Cardiac muscle cell (in vitro differentiated cells and primary cell): ENCODE data around the gene MYOC. TPM values are rescaled to one million over a fixed set of nuclear protein-coding genes. Genes with fewer than 3 reads are reported as not detected.
A peak's percentile ranks its signal among the peaks of the same experiment; 100 is the strongest.
"Not testable (repeated sequence)": the region's sequence is repeated elsewhere in the genome, so short reads cannot be mapped to it uniquely, and the experiment has no call there.

Experiments used
- DNase-seq, 2 donors: peaks; one replicate each; pipeline versions ENCODE4 v3.0.0 to v3.0.0-alpha.2; 2010 to 2017; ENCODE audit warnings: low read depth in 1 of 2, low spot score in 1 of 2
- H3K27ac ChIP-seq: fragments of 200-600 bp; sonication (generic); 2 replicates; pipeline ENCODE4 v1.5.1; 2016
- H3K27me3 ChIP-seq: fragments of 200-600 bp; sonication (generic); 2 replicates; pipeline ENCODE4 v1.6.0; 2016; ENCODE audit warnings: control low read depth
- H3K36me3 ChIP-seq: fragments of 200-600 bp; sonication (generic); 2 replicates; pipeline ENCODE4 v1.5.1; 2016; ENCODE audit warnings: control low read depth
- H3K4me1 ChIP-seq: fragments of 200-600 bp; sonication (generic); 2 replicates; pipeline ENCODE4 v1.8.1; 2017; ENCODE audit warnings: low read depth, mild to moderate bottlenecking, mixed run types
- H3K4me3 ChIP-seq: fragments of 200-600 bp; sonication (generic); 2 replicates; pipeline ENCODE4 v1.5.1; 2016; ENCODE audit warnings: mild to moderate bottlenecking
- H3K9me3 ChIP-seq: fragments of 200-600 bp; sonication (generic); 2 replicates; pipeline ENCODE4 v1.5.1; 2017; ENCODE audit warnings: low read depth, mild to moderate bottlenecking, control low read depth
- polyA plus RNA-seq: library from polyadenylated mRNA; unstranded; fragments of >200 nt; fragmentation: Nextera tagmentation; extraction: Ambion mirVana; gene quantifications from 2 replicates; pipeline ENCODE4 v1.2.1, GENCODE V29; 2016
- total RNA-seq: library from RNA; depleted of rRNA; stranded (reverse); fragments of >200 nt; gene quantifications from 2 replicates; pipeline ENCODE4 v1.2.3, GENCODE V29; 2016
- TF ChIP-seq, protein P1 (sequence below): IDR thresholded peaks from 2 replicates; pipeline ENCODE4 v1.5.1; 2012; ENCODE audit warnings: low read depth, mild to moderate bottlenecking, low read length

The MYOC gene
- total and polyA plus RNA-seq, 2 experiments from 2014 or later, result 0.12 TPM; not detected in 1

GRCh38 chr1:171611306-171611705 is 41.2 kb downstream of the MYOC start:
- H3K27ac ChIP-seq, result no peak overlapping the region
- no peaks in the 10 kb centered on the region for H3K9me3 ChIP-seq
- no peak for DNase-seq
- peaks cover 12% of the 10 kb centered on the region for H3K4me1 ChIP-seq
- no peaks in the 10 kb centered on the region for H3K36me3 ChIP-seq
- TF ChIP-seq, protein P1, sequence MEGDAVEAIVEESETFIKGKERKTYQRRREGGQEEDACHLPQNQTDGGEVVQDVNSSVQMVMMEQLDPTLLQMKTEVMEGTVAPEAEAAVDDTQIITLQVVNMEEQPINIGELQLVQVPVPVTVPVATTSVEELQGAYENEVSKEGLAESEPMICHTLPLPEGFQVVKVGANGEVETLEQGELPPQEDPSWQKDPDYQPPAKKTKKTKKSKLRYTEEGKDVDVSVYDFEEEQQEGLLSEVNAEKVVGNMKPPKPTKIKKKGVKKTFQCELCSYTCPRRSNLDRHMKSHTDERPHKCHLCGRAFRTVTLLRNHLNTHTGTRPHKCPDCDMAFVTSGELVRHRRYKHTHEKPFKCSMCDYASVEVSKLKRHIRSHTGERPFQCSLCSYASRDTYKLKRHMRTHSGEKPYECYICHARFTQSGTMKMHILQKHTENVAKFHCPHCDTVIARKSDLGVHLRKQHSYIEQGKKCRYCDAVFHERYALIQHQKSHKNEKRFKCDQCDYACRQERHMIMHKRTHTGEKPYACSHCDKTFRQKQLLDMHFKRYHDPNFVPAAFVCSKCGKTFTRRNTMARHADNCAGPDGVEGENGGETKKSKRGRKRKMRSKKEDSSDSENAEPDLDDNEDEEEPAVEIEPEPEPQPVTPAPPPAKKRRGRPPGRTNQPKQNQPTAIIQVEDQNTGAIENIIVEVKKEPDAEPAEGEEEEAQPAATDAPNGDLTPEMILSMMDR, result no peak
- H3K27me3 ChIP-seq, result no peaks in the 10 kb centered on the region
- no peak overlapping the region for H3K4me3 ChIP-seq

GRCh38 chr1:171610385-171610784 is 42.1 kb downstream of the MYOC start:
- DNase-seq, result peak in 1 of 2 donors; percentile 42
- H3K27me3 ChIP-seq, result no peaks in the 10 kb centered on the region
- no peaks in the 10 kb centered on the region for H3K36me3 ChIP-seq
- H3K9me3 ChIP-seq, result no peaks in the 10 kb centered on the region
- TF ChIP-seq, protein P1, result no peak
- no peak overlapping the region for H3K27ac ChIP-seq
- peaks cover 10% of the 10 kb centered on the region for H3K4me1 ChIP-seq
- no peak overlapping the region for H3K4me3 ChIP-seq

GRCh38 chr1:171606402-171606941 is 46.0 kb downstream of the MYOC start:
- Histone ChIP-seq H3K36me3 (no peaks in the 10 kb centered on the region), H3K4me3 (no peak overlapping the region), H3K4me1 (no peaks in the 10 kb centered on the region), H3K27ac (peak overlapping the region; percentile 65), H3K9me3 (no peaks in the 10 kb centered on the region), H3K27me3 (no peaks in the 10 kb centered on the region)
- TF ChIP-seq, protein P1, result no peak
- DNase-seq, result no peak

DNA sequence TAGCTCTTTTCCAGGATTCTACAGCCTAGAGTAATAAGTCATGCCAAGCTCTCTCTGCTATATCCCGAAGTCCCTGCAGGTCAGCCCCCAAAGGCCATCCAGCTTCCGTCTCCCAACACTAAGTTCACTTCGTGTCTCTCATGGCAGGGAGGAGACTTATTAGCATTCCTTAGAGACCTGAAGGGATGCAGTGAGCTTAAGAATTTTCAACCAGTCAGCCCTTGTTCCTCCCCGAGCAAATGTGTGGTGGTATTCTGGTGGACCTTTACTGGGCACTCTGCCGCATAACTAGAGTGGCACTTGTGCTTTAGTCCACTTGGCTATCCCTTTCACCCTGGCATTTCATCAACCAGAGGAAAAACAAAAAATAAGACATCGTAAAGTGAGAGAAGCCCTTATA is 49.4 kb downstream of the MYOC start:
- not testable (repeated sequence) for H3K4me1 ChIP-seq, DNase-seq, H3K4me3 ChIP-seq, H3K27ac ChIP-seq, H3K27me3 ChIP-seq, H3K9me3 ChIP-seq, H3K36me3 ChIP-seq

DNA sequence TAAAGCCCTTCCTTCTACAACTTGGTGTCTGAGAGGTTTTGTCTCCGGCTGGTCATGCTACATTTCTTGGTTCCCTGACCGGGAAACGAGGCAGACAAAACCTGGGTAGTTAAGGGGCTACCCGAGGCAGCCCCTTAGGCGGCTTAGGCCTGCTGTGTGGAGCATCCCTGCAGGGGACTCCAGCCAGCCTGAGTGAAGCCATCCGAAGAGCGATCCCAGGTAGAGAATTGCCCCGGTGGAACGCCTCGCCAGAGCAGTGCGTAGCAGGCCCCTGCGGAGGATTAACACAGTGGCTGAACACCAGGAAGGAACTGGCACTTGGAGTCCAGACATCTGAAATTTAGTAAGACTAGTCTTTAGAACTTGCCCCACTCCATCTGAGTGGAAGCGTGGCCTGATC is 51.6 kb downstream of the MYOC start:
- Histone ChIP-seq H3K36me3 (no peaks in the 10 kb centered on the region), H3K4me1 (no peaks in the 10 kb centered on the region), H3K4me3 (no peak overlapping the region), H3K27me3 (no peaks in the 10 kb centered on the region), H3K9me3 (no peaks in the 10 kb centered on the region), H3K27ac (no peak overlapping the region)
- no peak for DNase-seq
- TF ChIP-seq, protein P1, result no peak

GRCh38 chr1:171600310-171600709 is 52.2 kb downstream of the MYOC start:
- not testable (repeated sequence) for DNase-seq, H3K27ac ChIP-seq, H3K9me3 ChIP-seq, H3K4me3 ChIP-seq, H3K4me1 ChIP-seq, H3K27me3 ChIP-seq, H3K36me3 ChIP-seq

DNA sequence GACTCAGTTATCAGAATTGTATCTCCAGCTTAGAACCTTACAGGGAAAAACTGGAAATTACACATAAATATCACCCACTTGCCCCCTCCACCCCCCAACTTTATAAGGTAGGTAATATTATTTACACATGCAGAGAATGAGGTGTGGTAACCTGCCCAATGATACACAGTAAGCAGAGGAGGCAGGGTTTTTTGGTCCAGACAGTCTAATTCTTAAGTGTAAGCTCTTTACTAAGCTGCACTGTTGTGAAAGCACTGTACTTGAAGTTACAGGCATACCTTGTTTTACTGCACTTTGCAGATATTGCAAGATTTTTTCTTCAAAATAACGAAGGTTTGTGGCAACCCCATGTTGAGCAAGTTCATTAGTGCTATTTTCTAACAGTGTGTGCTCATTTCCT is 55.3 kb downstream of the MYOC start:
- TF ChIP-seq, protein P1, result no peak
- Histone ChIP-seq H3K9me3 (no peaks in the 10 kb centered on the region), H3K4me3 (no peak overlapping the region), H3K4me1 (no peaks in the 10 kb centered on the region), H3K27me3 (no peaks in the 10 kb centered on the region), H3K27ac (peak overlapping the region; percentile 6), H3K36me3 (peaks cover 8% of the 10 kb centered on the region)
- peak in 1 of 2 donors; percentile 6 for DNase-seq
